Measurements from ENCODE around the gene PAX8.

The PAX8 gene

DNA sequence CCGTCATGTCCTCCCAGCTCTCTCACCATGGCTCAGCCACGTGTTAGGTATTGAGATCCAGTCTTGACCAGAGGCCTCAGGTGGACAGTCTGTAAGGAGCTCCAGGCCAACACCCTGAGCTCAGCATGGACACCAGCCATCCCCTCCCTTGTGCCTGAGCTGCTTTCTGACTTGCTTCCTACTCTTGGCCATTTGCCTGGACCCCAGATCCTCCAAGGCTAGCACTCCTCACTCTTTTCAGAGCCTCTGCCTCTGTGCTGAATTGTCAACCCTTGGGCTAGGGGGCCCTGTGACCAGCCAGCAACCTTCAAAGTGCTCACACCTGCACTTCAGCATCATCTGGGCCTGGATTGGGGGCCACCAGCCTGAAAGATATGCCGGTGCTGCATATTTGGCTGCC is 46.6 kb downstream of the PAX8 start:
- peaks cover 9% of the 10 kb centered on the region for H3K36me3 ChIP-seq (ENCODE audit: insufficient read depth, insufficient read length, low read length)
- no peaks in the 10 kb centered on the region for H3K4me1 ChIP-seq (ENCODE audit: insufficient read depth, insufficient read length)
- DNase-seq (ENCODE audit: low read depth, low spot score) = no peak
- H3K9ac ChIP-seq (ENCODE audit: insufficient read length, low read depth) = no peak overlapping the region
- no peak overlapping the region for H3K4me3 ChIP-seq (ENCODE audit: insufficient read length, low read depth)
- H3K27me3 ChIP-seq (ENCODE audit: insufficient read depth, insufficient read length) = no peaks in the 10 kb centered on the region
- H3K9me3 ChIP-seq (ENCODE audit: insufficient read depth, low read length) = 0 out of 2 replicates have a peak, but pooled peaks cover 4% of the 10 kb centered on the region
- TF ChIP-seq YY1 (IDR thresholded peaks at IDR 0.05; ENCODE audit: insufficient read depth, insufficient read length) (no peak), ZNF274 (IDR thresholded peaks at IDR 0.05; ENCODE audit: low read depth, low read length) (no peak), SUZ12 (IDR thresholded peaks at IDR 0.05; ENCODE audit: extremely low read depth, insufficient read depth, insufficient read length) (no peak)

DNA sequence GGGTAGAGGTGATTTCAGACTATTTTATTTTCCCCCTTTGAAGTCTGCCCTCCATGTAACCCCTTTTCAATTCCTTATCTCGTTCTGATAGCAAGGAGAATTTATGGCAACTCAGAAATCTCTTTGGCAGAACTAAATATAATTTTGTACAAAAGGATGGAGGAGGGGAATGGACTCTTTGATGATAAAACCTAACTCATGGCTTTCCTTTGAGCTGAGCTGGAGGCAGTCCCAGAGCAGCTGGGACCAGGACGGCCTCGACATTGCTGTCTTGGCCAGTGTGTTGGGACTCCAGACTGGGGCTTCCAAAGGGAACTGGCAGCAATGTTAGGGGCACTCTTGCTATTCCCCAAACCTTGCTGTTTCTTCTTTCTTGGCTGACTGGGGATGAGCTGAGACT is 47.7 kb downstream of the PAX8 start:
- H3K36me3 ChIP-seq (ENCODE audit: insufficient read depth, insufficient read length, low read length) = no peaks in the 10 kb centered on the region
- H3K9ac ChIP-seq (ENCODE audit: insufficient read length, low read depth) = no peak overlapping the region
- H3K27me3 ChIP-seq (ENCODE audit: insufficient read depth, insufficient read length) = no peaks in the 10 kb centered on the region
- H3K9me3 ChIP-seq (ENCODE audit: insufficient read depth, low read length) = no peaks in the 10 kb centered on the region
- DNase-seq (ENCODE audit: low read depth, low spot score) = no peak
- H3K4me3 ChIP-seq (ENCODE audit: insufficient read length, low read depth) = no peak overlapping the region
- no peaks in the 10 kb centered on the region for H3K4me1 ChIP-seq (ENCODE audit: insufficient read depth, insufficient read length)
- TF ChIP-seq SUZ12 (IDR thresholded peaks at IDR 0.05; ENCODE audit: extremely low read depth, insufficient read depth, insufficient read length) (no peak), YY1 (IDR thresholded peaks at IDR 0.05; ENCODE audit: insufficient read depth, insufficient read length) (no peak), ZNF274 (IDR thresholded peaks at IDR 0.05; ENCODE audit: low read depth, low read length) (no peak)

DNA sequence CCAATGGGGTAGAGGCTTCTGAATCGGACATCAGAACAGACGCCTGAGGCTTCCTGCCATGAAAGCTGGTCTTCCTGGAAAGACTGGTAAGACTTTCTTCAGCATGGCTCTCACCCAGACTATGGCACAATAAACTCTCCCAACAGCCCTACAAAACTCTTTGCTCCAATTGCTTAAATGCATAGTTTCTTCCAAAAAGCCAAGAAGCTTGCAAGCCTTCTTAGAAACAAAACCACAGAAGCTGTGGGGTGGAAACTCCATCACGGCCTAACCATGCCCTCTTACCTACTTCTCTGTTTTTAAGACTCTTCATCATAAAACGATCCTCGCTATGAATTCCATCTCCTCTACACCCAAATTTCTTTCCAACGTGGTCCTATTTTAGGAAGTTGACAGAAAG is 48.2 kb downstream of the PAX8 start:
- Histone ChIP-seq H3K27me3 (ENCODE audit: insufficient read depth, insufficient read length) (no peaks in the 10 kb centered on the region), H3K36me3 (ENCODE audit: insufficient read depth, insufficient read length, low read length) (no peaks in the 10 kb centered on the region), H3K4me3 (ENCODE audit: insufficient read length, low read depth) (no peak overlapping the region), H3K4me1 (ENCODE audit: insufficient read depth, insufficient read length) (no peaks in the 10 kb centered on the region), H3K9me3 (ENCODE audit: insufficient read depth, low read length) (no peaks in the 10 kb centered on the region), H3K9ac (ENCODE audit: insufficient read length, low read depth) (no peak overlapping the region)
- DNase-seq (ENCODE audit: low read depth, low spot score) = no peak
- TF ChIP-seq ZNF274 (IDR thresholded peaks at IDR 0.05; ENCODE audit: low read depth, low read length) (no peak), SUZ12 (IDR thresholded peaks at IDR 0.05; ENCODE audit: extremely low read depth, insufficient read depth, insufficient read length) (no peak), YY1 (IDR thresholded peaks at IDR 0.05; ENCODE audit: insufficient read depth, insufficient read length) (no peak)

DNA sequence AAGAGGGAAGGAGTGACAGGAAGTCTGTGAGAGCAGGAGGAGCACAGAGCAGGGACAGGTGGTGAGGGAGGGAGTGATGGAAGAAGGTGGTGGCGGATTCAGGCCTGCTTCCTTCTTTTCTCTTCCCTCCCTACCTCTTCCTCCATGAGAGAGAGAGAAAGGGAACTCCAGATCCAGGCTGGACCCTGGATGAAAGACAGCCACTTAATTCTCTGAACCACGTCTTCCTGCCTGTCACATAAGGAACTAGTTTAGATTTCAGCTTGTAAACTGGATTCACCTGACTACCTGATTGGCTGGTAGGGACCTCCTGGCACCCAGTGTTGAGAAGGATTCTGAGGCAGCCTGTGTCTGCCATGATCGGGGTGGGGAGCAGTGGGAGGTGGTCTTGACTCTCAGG is 48.9 kb downstream of the PAX8 start:
- Histone ChIP-seq H3K9ac (ENCODE audit: insufficient read length, low read depth) (no peak overlapping the region), H3K9me3 (ENCODE audit: insufficient read depth, low read length) (no peaks in the 10 kb centered on the region), H3K4me3 (ENCODE audit: insufficient read length, low read depth) (no peak overlapping the region), H3K27me3 (ENCODE audit: insufficient read depth, insufficient read length) (no peaks in the 10 kb centered on the region), H3K4me1 (ENCODE audit: insufficient read depth, insufficient read length) (no peaks in the 10 kb centered on the region), H3K36me3 (ENCODE audit: insufficient read depth, insufficient read length, low read length) (no peaks in the 10 kb centered on the region)
- TF ChIP-seq YY1 (IDR thresholded peaks at IDR 0.05; ENCODE audit: insufficient read depth, insufficient read length) (no peak), ZNF274 (IDR thresholded peaks at IDR 0.05; ENCODE audit: low read depth, low read length) (no peak), SUZ12 (IDR thresholded peaks at IDR 0.05; ENCODE audit: extremely low read depth, insufficient read depth, insufficient read length) (no peak)
- no peak for DNase-seq (ENCODE audit: low read depth, low spot score)

DNA sequence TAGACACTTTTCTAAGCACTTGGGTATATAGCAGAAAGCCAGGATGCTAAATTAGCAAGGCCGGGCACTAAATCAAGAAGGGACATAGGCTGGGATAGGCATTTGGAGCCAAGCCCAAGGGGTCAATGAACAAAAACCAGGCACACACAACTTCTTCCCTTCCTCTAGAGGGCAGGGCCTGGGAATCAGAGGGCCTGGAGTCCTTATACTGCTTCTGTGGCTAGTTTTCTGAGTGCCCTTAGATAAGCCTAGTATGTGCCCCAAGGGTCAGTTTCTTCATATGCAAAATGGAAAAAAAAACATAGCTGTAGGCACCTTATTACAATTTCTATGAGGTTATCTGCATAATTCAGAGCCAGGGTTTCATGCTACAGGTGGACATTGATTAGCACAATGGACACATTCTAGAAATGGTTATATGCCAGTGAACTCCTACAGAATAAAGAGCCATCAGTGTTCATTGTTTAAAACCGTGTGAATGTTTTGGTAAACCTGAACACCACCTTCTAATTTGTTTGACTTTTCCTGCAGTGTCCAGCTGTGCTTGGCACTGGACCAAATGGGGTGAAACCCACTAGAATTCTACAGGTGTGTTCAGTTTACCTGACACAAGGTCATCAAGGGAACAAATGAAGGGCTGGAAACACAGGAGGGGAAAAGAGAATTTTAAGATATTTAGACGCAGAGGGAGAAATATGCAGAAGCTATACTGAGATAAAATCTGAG is 49.6 kb downstream of the PAX8 start:
- H3K4me1 ChIP-seq (ENCODE audit: insufficient read depth, insufficient read length) = no peaks in the 10 kb centered on the region
- TF ChIP-seq YY1 (IDR thresholded peaks at IDR 0.05; ENCODE audit: insufficient read depth, insufficient read length) = no peak
- TF ChIP-seq ZNF274 (IDR thresholded peaks at IDR 0.05; ENCODE audit: low read depth, low read length) = no peak
- no peak for TF ChIP-seq SUZ12 (IDR thresholded peaks at IDR 0.05; ENCODE audit: extremely low read depth, insufficient read depth, insufficient read length)
- H3K4me3 ChIP-seq (ENCODE audit: insufficient read length, low read depth) = no peak overlapping the region
- no peaks in the 10 kb centered on the region for H3K27me3 ChIP-seq (ENCODE audit: insufficient read depth, insufficient read length)
- no peak for DNase-seq (ENCODE audit: low read depth, low spot score)
- H3K9me3 ChIP-seq (ENCODE audit: insufficient read depth, low read length) = no peaks in the 10 kb centered on the region
- no peaks in the 10 kb centered on the region for H3K36me3 ChIP-seq (ENCODE audit: insufficient read depth, insufficient read length, low read length)
- no peak overlapping the region for H3K9ac ChIP-seq (ENCODE audit: insufficient read length, low read depth)

DNA sequence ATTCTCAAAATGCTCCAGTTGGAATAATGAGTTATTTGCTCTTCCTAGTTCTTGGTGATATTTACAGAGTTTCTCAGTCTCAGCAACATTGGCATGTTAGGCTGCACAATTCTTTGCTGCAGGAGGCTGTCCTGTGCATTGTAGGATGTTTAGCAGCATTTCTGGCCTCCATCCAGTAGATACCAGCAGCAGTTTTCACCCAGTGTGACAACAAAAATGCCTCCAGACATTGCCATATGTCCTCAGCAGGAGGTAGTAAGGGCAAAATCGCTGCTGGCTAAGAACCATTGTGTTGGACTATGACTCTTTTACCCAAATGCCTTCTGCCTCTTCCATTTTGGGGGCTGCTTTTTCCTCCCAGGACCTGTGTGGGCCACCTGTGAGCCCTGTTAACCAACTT is 50.4 kb downstream of the PAX8 start:
- no peak for TF ChIP-seq SUZ12 (IDR thresholded peaks at IDR 0.05; ENCODE audit: extremely low read depth, insufficient read depth, insufficient read length)
- Histone ChIP-seq H3K36me3 (ENCODE audit: insufficient read depth, insufficient read length, low read length) (no peaks in the 10 kb centered on the region), H3K27me3 (ENCODE audit: insufficient read depth, insufficient read length) (no peaks in the 10 kb centered on the region), H3K9ac (ENCODE audit: insufficient read length, low read depth) (no peak overlapping the region), H3K4me1 (ENCODE audit: insufficient read depth, insufficient read length) (no peaks in the 10 kb centered on the region), H3K9me3 (ENCODE audit: insufficient read depth, low read length) (no peaks in the 10 kb centered on the region), H3K4me3 (ENCODE audit: insufficient read length, low read depth) (no peak overlapping the region)
- DNase-seq (ENCODE audit: low read depth, low spot score) = no peak

DNA sequence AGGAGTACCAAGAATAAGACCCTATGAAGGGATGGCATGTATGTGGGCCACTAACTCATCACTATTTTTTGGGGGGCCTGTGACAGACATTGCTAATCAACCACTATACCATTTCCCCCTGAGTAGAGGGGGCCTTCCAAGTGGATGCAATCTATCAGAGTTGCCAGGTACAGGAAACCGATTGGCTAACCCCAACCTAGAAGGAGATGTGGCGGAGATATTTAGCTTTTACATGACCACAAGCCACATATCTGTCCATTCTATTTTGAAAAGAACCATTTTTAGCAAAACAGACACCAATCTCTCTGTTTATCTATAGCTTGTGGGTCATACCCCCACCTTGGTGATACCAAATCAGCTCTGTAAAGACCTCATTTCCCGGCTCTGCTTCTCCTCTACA is 51.0 kb downstream of the PAX8 start:
- Histone ChIP-seq H3K4me3 (ENCODE audit: insufficient read length, low read depth) (no peak overlapping the region), H3K9me3 (ENCODE audit: insufficient read depth, low read length) (no peaks in the 10 kb centered on the region), H3K36me3 (ENCODE audit: insufficient read depth, insufficient read length, low read length) (no peaks in the 10 kb centered on the region), H3K9ac (ENCODE audit: insufficient read length, low read depth) (no peak overlapping the region), H3K27me3 (ENCODE audit: insufficient read depth, insufficient read length) (no peaks in the 10 kb centered on the region), H3K4me1 (ENCODE audit: insufficient read depth, insufficient read length) (no peaks in the 10 kb centered on the region)
- TF ChIP-seq ZNF274 (IDR thresholded peaks at IDR 0.05; ENCODE audit: low read depth, low read length) = no peak
- TF ChIP-seq SUZ12 (IDR thresholded peaks at IDR 0.05; ENCODE audit: extremely low read depth, insufficient read depth, insufficient read length) = no peak
- no peak for TF ChIP-seq YY1 (IDR thresholded peaks at IDR 0.05; ENCODE audit: insufficient read depth, insufficient read length)
- DNase-seq (ENCODE audit: low read depth, low spot score) = no peak
